Testis (tissue), 2 donors: ENCODE results near the gene SPATC1L.
A peak's percentile ranks its signal among the peaks of the same experiment; 100 is the strongest.
"Not testable (repeated sequence)": the region's sequence is repeated elsewhere in the genome, so short reads cannot be mapped to it uniquely, and the experiment has no call there.

Source experiments
- CTCF ChIP-seq, 3 experiments: fragments of 450-650 bp in 2 of 3; fragments of 200-600 bp in 1 of 3; sonication (generic) in 1 of 3; IDR thresholded peaks; one replicate each; pipeline ENCODE4 v1.5.1; 2016 to 2019; ENCODE audit warnings: antibody characterized with exemption in 3 of 3, mild to moderate bottlenecking in 2 of 3, moderate library complexity in 1 of 3
- POLR2A ChIP-seq: fragments of 450-650 bp; IDR thresholded peaks from one replicate; pipeline ENCODE4 v1.6.1; 2017; ENCODE audit warnings: antibody characterized with exemption, mild to moderate bottlenecking, moderate library complexity

DNA sequence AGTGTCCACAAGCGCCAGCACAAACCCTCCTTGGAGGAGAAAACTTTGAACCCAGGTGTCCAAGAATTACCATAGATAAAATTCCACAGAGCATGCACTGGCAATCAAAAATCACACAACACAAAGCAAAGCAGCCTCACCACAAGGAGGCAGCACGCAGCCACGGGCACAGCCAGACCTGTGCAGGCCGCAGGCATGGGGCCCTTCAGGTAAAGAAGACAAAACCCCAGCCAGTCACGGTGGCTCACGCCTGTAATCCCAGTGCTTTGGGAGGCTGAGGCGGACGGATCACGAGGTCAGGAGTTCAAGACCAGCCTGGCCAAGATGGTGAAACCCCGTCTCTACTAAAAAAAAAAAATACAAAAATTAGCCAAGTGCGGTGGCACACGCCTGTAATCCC lies 36.8 kb downstream of the SPATC1L start:
- not testable (repeated sequence) for TF ChIP-seq POLR2A
- peak; percentile 26 to 50 (median 39) for TF ChIP-seq CTCF (IDR thresholded peaks at IDR 0.05)
